Measurements from ENCODE around the gene TMEM242.
"Not testable (repeated sequence)": the region's sequence is repeated elsewhere in the genome, so short reads cannot be mapped to it uniquely, and the experiment has no call there.

The TMEM242 gene

DNA sequence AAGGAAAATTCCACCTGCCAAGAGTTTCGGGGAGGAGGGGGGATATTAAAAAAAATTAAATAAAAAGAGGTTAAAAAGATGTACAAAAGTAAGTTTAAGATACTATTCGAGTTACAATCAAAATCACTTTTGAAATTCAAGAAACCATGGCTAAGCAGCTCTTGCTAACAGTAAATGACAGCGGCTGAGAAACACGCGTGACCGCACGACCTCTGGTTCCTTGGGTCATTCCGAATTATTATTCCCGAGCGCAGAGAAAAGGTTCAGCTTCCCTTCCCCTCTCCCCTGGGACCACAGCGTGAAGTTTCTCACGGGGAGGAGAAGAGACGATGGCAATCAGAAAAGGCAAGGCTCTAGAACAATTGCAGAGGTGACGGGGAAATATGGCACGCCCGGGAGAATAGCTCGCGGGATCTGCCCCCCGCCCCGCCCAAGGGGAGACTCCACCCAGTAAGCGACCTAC is 496 bp downstream of the TMEM242 start:
- DNase-seq = peak; percentile 86

DNA sequence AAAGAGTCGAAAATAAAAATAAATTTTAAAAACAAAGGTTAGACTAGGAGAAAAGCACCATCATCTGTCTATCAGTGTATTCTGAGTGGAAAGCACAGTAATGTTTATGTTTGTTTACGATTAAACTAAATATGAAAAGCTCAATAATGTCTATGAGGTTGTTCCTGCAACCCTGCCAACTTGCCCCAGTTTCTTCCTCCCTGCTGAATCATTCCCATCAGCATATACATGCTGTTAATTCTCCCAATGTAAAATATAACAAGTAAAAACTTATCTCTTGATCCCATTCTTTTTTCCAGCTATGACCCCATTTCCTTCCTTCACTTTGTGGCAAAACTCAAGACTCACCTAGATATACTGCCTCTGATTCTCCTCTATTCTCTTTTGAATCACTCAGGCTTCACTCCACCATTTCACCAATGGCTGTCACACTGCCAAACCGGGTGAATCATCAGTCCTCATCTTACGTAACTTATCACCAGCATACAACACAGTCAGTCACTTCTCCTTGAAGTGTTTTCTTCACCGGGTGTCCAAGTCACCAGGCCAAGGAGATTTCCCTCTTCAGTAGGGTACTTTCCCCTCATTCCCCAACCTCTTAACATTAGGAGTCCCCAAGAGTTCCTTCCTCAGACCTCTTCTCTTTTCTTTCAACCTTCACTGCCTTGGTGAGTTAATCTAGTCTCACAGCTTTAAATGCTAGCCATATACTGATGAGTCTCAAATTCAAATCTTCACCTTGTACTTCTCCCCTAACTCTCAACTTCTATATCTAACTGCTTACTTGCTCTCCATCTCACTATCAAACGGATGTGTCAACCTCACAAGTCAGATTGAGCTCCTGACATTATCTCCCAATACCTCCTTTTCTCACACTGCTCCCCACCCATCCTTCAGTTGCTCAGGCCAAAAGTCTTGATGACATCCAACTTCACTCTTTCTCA is 6.2 kb downstream of the TMEM242 start:
- peak; percentile 31 for DNase-seq

DNA sequence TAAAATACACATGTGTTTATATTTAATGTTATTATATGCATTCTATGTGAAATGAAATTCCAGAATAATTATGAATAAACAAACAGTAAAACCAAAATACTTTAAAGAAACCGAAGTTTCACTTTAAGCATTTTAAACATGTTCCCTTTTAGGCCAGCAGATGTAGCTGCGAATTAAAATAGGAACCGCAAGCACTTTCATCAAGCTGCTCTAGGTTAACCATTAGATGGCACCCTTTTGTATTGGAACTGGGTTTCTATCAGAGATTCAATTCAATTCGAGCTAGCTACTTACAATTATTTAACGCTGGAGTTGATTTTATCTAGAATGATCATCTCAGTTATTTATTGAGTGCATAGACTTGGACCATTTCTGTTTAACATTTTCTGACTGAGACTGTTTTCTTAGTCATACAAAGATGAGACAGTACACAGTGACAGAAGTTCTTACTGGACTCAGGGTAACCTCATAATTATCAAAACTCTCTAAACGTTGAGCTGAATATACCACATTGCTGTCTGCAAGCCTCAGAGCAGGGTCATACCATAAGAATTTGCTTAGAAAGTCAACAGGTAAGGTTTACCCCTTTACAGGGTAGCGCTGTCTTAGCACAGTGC is 8.5 kb downstream of the TMEM242 start:
- DNase-seq = peak; percentile 71

DNA sequence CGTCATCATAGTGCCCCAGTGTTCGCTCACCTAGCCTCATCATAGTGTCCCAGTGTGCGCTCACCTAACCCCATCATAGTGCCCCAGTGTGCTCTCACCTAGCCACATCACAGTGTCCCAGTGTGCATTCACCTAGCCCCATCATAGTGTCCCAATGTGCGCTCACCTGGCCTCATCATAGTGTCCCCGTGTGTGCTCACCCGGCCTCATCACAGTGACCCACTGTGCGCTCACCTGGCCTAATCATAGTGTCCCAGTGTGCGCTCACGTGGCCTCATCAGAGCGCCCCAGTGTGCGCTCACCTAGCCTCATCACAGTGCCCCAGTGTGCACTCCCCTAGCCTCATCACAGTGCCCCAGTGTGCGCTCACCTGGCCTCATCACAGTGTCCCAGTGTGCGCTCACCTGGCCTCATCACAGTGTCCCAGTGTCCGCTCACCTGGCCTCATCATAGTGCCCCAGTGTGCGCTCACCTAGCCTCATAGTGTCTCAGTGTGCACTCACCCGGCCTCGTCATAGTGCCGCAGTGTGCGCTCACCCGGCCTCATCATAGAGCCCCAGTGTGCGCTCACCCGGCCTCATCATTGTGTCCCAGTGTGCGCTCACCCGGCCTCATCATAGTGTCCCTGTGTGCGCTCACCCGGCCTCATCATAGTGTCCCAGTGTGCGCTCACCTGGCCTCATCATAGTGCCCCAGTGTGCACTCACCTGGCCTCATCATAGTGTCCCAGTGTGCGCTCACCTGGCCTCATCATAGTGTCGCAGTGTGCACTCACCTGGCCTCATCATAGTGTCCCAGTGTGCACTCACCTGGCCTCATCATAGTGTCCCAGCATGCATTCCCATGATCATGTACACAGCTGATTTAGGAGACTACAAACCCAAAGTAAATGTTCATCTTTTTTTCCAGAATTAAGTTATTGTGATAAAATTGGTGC is 9.5 kb downstream of the TMEM242 start:
- DNase-seq = no peak

DNA sequence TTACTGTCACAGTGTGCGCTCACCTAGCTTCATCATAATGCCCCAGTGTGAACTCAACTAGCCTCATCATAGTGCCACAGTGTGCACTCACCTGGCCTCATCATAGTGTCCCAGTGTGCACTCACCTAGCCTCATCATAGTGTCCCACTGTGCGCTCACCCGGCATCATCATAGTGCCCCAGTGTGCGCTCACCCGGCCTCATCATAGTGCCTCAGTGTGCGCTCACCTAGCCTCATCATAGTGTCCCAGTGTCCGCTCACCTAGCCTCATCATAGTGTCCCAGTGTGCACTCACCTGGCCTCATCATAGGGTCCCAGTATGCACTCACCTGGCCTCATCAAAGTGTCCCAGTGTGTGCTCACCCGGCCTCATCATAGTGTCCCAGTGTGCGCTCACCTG is 10.6 kb downstream of the TMEM242 start:
- DNase-seq = no peak

DNA sequence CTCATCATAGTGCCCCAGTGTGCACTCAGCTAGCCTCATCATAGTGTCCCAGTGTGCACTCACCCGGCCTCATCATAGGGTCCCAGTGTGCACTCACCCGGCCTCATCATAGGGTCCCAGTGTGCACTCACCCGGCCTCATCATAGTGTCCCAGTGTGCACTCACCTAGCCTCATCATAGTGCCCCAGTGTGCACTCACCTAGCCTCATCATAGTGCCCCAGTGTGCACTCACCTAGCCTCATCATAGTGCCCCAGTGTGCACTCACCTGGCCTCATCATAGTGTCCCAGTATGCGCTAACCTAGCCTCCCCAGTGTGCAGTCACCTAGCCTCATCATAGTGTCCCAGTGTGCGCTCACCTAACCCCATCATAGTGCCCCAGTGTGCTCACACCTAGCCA is 12.6 kb downstream of the TMEM242 start:
- not testable (repeated sequence) for DNase-seq

DNA sequence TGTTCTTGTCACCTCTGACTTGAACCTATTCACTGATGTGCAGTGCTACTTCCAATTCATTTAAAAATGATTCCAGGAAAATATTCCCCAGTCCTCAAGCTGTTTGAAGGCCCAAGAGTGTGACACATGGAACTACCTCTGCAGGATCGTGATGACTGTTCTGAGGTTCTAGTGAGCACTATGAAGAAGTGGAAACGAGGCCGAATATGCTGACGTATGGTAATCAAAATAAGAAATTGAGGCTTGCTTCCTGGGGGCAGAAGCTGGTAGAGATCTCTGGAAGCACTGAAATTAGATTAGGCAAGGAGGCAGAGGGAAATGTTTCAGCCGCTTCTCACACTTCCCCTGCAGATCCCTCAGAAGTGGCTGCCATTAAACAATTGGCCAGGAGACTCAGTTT is 15.7 kb downstream of the TMEM242 start:
- DNase-seq = no peak

DNA sequence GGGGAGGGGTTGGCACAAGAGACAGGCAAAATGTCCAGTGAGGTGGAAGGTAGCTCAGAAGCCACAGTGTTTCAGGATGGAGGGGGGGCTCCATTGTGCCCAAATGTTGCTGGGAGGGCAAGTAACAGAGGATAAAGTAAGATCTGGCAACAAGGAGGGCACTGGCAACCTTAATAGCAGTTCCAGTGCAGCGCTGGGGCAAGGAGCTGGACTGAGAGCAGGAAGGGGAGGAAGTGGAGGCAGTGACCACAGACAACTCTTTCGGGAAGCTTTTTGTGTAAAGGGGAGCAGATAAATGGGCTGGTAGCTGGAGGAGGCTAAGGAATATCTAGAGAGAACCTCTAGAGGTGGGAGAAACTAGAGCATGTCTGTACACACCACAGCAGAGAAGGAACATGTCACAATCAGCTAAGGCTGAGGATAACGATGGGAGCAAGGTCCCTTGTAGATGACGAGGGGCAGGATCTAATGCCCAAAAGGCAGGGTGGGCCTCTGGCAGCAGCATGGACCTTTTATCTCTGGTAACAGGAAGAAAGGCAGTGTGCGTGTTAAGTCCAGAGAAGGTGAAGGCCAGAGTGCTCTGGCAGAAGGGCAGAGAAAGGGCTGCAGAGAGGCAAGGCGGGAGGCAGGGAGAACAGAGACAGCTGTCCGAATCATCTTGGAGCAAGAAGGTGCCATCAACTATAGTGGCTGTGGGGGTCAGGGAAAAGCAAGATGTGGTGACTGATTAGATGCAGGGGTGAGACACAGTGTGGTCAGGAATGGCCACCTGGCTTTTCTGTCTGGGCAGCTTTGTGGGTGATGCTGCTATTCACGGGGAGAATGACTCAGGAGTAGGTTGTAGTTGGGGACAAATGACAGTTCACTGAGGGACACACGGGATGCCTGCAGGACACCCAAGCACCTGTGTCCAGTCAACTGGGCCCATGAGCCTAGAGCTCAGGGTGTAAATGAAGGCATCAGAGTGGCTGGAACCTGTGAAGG is 17.4 kb downstream of the TMEM242 start:
- DNase-seq = no peak

DNA sequence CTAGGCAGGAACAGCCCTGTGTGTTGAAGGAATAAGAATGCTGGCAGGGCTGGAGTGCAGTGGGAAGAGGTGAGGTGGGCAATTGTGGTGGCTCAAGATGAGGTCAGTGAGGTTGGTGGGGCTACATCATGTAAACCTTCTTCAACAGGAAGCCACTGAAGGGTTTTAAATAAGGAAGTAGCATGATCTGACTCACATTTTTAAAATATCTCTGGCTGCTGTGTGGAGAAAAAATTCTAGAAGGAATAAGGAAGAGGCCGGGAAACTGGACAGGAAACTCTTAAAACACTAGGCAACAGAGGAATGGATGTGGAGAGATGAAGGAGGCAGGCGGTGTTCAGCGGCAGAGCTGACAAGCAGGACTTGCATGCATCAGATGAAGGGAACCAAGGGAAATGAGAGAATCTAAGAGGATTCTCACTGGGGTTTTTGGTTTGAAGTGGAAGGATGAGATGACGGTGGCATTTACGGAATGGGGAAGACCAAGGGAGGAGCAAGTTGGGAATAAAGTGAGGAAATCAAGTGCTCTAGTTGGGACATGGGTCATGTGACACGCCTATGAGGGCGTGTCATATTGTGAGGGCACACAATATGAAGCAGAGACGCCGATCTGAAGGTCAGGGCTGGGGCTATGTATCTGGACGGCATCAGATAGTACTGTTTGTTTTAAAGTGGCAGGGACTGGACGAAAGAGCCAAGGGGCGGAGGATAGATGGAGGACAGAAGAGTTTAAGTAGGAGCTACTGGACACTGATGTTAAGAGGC is 18.2 kb downstream of the TMEM242 start:
- DNase-seq = no peak

DNA sequence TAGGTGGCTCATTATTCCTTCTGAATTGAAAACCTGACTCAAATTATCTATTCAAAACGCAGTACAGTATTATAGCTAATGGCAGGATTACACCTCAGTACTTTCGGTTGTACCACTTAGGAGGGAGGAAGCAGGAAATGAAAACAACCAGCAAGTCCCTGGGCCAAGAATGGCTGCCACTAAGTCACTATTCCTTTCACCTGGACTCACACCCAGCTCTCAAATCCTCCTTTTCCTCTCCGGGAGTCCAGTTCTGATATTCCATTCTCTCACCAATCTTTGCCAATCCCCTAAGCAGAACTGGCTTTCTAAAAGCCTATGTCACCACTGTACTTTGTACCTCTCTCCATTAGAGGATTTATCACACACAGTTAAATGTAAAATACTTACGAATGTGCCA is 20.6 kb downstream of the TMEM242 start:
- no peak for DNase-seq

DNA sequence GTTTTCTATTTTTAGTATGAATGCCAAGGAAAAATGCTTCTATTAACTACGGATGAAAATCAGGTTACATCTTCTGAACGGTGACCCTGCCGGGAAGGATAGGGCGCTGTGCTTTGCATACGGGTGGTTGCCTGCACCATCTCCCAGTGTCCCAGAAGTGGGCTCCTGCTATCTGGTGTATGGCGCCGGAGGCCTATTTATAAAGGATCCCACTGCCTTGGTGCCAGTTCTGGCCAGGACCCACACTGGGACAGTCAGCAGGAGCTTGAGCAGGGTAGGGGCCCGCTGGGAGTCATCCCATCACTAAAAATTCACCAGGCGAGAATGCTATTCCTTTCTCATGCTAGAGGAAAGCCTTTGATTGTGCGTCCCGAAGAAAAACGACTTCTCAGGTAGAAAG is 22.9 kb downstream of the TMEM242 start:
- DNase-seq = no peak

DNA sequence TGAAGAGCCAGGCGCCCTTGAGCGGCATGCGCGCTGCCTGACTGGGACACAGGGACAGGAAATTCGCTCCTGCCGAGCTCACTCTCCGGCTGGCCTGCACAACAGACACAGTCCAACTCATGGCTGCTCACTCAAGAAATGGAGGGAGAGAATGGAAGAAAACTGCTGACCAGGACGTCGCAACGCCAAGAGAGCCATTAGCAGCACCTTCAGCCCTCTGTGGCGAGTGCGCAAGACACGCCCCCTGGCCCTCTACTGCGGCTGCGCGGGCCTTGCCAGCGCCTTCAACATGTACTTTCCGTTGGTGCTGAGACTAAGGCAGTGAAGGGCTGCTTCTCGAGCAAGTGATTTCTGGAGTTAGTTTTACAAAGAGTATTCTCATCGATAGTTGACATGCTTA is 23.3 kb downstream of the TMEM242 start:
- no peak for DNase-seq

DNA sequence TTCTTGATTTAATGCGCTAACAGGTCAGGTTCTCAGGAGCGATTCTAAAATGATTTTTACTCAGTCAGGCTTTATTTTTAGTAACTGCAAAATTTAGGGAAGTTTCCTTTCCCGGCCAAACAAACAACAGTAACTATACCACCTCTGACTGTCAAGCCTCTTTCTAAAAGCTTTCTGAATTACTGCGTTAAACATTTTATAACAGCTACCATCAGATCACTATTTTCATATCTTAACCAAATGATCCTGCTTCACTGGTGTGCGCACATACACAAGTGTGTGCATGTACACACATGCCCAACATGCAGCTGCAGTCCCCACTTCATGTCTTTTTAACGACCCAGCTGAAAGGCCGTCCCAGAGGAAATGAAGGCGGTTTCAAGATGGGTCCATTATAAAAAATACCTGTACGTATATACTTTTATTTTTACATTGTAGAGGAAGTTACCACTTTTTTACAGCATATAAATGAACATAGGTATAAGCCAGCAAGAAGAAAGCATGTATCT is 25.0 kb downstream of the TMEM242 start:
- DNase-seq = no peak

DNA sequence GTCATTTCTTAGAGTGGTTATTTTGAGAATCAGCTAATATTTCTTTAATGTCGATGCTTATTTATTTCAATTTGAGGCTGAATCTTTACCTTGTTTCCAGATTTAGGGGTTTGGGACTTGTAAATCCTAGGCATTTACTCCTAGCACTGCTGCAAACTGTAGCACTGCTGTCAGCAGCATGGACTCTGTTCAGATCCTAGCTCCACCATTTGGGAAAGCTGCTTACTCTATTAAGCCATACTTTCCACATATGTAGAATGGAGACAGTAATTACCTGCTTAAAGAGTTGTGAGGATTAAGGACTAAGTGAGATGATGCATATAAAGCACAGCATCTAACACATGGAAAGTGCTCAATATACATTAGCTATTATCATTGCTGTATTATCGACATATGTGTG is 28.7 kb downstream of the TMEM242 start:
- DNase-seq = no peak

DNA sequence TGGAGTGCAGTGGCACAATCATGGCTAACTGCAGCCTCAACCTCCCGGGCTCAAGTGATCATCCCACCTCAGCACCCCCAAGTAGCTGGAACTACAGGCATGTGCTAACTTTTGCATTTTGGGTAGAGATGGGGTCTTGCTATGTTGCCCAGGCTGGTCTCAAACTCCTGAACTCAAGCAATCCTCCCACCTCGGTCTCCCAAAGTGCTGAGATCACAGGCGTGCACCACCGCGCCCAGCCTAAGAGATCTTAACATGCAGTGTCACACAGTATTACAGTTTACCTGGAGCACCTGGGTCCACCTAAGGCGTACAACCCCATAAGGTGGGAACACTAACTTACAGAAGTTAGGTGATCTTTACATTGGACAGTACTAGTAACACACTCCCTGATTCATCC is 29.5 kb downstream of the TMEM242 start:
- DNase-seq = no peak

DNA sequence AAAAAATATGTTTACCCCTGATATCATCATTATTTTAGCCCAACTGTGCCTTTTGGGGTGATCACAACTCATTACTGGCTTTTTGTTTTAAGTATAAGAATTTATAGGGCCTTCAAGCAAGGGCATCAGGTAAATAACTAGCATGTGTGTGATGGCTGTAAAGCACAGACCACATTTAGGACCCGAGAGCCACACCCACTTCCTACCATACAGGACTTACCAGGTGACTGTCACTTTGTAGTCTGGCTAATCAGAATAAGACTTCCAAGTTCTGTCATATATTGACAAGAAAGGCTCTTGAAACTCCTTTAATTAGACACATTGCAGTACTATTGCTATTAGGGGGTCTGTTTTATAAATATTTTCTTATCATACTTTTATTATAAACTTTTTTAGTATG is 31.1 kb downstream of the TMEM242 start:
- DNase-seq = no peak

DNA sequence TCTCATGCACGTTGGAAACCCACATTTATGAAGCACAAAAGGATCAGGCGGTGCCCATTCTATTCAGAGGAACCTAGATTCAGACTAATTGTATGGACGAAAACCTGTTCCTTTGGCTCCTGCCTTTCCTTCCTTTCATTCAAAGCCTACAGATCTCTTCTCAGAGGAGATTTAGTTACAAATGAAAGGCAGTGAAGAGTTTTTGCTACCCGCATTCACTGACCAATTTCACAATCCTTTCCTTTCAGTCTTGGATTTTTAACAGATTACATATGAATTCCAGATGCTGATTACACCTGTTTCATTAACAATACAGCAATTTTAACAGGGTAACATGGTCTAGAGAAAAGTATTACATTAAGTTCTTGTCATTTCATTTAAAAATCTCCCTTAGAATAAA is 32.0 kb downstream of the TMEM242 start:
- DNase-seq = no peak

DNA sequence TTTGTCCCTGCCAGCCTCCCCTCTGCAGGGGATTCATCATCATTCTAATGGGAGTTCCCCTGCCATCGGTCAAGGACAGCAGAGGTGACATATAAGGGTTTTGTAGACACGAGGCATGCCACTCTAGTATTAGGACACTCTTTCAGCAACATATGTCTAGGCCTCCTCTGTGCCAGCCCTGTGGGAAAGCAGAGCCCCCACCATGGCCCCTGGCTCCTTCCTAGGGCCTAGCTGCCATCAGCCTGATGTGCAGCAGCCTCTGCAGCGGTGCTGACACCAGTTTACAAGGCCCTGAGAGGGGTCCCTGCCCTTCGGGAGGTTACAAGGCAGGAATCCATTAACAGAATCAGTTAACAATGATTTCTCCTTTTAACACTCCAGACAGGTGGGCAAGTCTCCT is 32.5 kb downstream of the TMEM242 start:
- DNase-seq = no peak

DNA sequence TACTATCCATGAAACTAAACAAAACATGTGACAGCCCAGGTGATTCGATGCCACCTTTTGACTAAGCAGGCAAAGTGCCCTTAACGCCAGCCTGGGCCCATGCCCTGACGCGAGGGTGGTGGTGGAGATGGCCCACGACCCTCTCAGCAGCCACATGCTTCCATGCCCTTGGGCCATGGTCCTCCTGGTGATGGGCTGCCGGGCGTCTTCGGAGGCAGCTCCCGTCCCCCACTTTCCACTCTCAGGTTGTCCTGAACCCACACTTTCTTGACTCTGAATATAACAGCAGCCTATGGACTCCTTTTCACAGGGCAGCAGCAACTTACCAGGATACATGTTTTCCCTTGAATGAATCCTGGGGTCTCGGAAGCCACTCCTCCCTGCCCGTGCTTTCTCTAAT is 33.6 kb downstream of the TMEM242 start:
- no peak for DNase-seq

DNA sequence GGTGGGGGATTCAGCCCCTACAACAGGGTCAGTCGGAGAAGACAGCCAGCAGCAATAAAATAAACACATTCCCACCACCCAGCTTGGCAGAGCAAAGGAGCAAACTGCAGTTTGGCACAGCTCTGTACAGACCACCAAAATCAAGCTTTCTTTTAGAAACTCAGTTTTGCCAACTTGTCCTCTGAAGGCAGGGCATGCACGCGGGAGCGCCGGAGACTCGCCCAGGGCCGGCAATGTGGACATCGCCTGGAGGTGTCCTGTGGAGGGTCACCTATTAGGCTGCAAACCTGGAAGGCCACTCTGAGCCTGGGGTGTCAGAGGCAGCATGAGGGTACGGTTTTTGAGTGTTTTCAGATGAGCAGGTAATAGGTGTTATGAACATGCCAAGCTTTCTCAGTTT is 34.7 kb downstream of the TMEM242 start:
- no peak for DNase-seq

DNA sequence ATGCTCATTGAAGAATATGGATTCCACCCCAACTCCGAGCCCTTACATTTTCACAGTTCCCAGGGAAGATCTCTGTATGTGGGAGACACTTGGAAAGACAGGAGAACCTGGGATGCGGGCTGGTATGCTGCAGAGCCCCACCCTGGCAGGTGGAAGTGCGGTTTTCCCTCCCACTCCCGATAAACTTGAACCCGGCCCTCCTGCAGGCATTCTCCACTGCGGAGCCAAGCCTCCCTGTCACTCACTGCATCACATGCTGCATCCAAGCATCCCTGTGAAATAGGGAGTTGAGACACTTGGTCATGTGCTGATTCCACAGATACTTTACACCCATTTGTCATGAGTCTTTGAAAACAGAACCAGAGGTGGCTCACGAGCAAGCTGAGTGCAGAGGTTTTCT is 35.4 kb downstream of the TMEM242 start:
- no peak for DNase-seq

All from activated CD4-positive, alpha-beta T cell treated with anti-CD3 and anti-CD28 coated beads, Interleukin-2, amount 50 U/mL, for 16 hours (primary cell).